HepG2 (cell line): ENCODE results near the gene STK40. TPM values are rescaled to one million over a fixed set of nuclear protein-coding genes. Genes with fewer than 3 reads are reported as not detected.
A peak's percentile ranks its signal among the peaks of the same experiment; 100 is the strongest.

Source experiments
- ATAC-seq: fragments of 200-7000 bp; cut with Tn5 transposase; 3 replicates; pipeline ENCODE4 v1.9.1; 2020; ENCODE audit warnings: mild to moderate bottlenecking, moderate library complexity
- BruUV-seq: library from RNA; stranded (reverse); fragments of 400-500 nt; replicated peaks from 2 replicates; lab custom pipeline; 2021; lab: Mats Ljungman, UMichigan
- CTCF ChIA-PET: fragments of 300-600 bp; formaldehyde crosslinking; extraction: SDS; loops from one replicate; lab custom pipeline; 2021; ENCODE audit warnings: low total read pairs, inconsistent platforms, low intra/inter-chr PET ratio; lab: Yijun Ruan, JAX
- POLR2A ChIA-PET: fragments of 350-600 bp; sonication (Branson Sonifier 250); formaldehyde crosslinking; loops from one replicate; lab custom pipeline; 2020; ENCODE audit warnings: antibody characterized with exemption, inconsistent platforms; lab: Yijun Ruan, JAX
- DNase-seq: peaks from one replicate; pipeline ENCODE4 v3.0.0-alpha.2; 2015; ENCODE audit warnings: low spot score
- FAIRE-seq: peaks from 3 replicates; lab custom pipeline; 2011; peaks lifted over from hg19 to GRCh38; lab: Jason Lieb, UNC
- H2AFZ ChIP-seq: one replicate; pipeline ENCODE4 v1.6.1; 2011; ENCODE audit warnings: low read length, inconsistent platforms
- H3K27ac ChIP-seq: fragments of 300-600 bp; 3 replicates; pipeline ENCODE4 v1.8.0; 2011; ENCODE audit warnings: mixed run types, mild to moderate bottlenecking, mixed read lengths, low read length, inconsistent platforms; ENCODE audit not compliant: insufficient read depth; ENCODE audit errors: extremely low read length
- H3K27me3 ChIP-seq, 2 experiments: fragments of 200-600 bp in 1 of 2; 2 replicates in 1 of 2; 3 replicates in 1 of 2; pipeline versions ENCODE4 v1.6.0 to v1.8.0; 2011; ENCODE audit warnings: low read length in 2 of 2, mild to moderate bottlenecking in 2 of 2, moderate library complexity in 2 of 2, inconsistent platforms in 1 of 2; ENCODE audit not compliant: insufficient read depth in 2 of 2, control insufficient read depth in 1 of 2
- H3K36me3 ChIP-seq, 2 experiments: fragments of 200-600 bp in 1 of 2; replicated peaks in 1 of 2; 2 replicates in 1 of 2; 3 replicates in 1 of 2; pipeline versions ENCODE4 v1.5.1 to v1.8.0; 2011; ENCODE audit warnings: low read length in 2 of 2, inconsistent platforms in 1 of 2; ENCODE audit not compliant: insufficient read depth in 2 of 2, control insufficient read depth in 1 of 2
- H3K4me1 ChIP-seq: 2 replicates; pipeline ENCODE4 v1.5.1; 2012; ENCODE audit warnings: low read length, inconsistent platforms; ENCODE audit not compliant: insufficient read depth
- H3K4me2 ChIP-seq: 2 replicates; pipeline ENCODE4 v1.6.0; 2011; ENCODE audit warnings: low read depth, low read length, inconsistent platforms
- H3K4me3 ChIP-seq, 3 experiments: fragments of 200-600 bp in 1 of 3; sonication (generic), shearing (Covaris generic) in 1 of 3; replicated peaks in 1 of 3; 2 replicates each; pipeline ENCODE4 v1.5.1; 2011 to 2016; ENCODE audit warnings: low read length in 3 of 3, inconsistent platforms in 2 of 3, low read depth in 2 of 3, mild to moderate bottlenecking in 2 of 3, control low read depth in 1 of 3, mixed read lengths in 1 of 3; ENCODE audit not compliant: insufficient read depth in 1 of 3
- H3K79me2 ChIP-seq: one replicate; pipeline ENCODE4 v1.6.1; 2011; ENCODE audit warnings: low read length, inconsistent platforms; ENCODE audit not compliant: insufficient read depth
- H3K9ac ChIP-seq: 2 replicates; pipeline ENCODE4 v1.6.0; 2011; ENCODE audit warnings: mild to moderate bottlenecking, low read depth, low read length, inconsistent platforms; ENCODE audit not compliant: insufficient read depth
- H3K9me3 ChIP-seq: 2 replicates; pipeline ENCODE4 v1.5.1; 2012; ENCODE audit warnings: mild to moderate bottlenecking, low read length
- H4K20me1 ChIP-seq: 2 replicates; pipeline ENCODE4 v1.6.0; 2011; ENCODE audit warnings: inconsistent platforms, mild to moderate bottlenecking, low read length, moderate library complexity; ENCODE audit not compliant: insufficient read depth
- HDAC2 ChIP-seq: sonication (generic); formaldehyde crosslinking; IDR thresholded peaks from 2 replicates; pipeline ENCODE4 v1.4.0; 2020; ENCODE audit warnings: missing genetic modification reagents
- MYPOP ChIP-seq: sonication (generic); formaldehyde crosslinking; IDR thresholded peaks from 2 replicates; pipeline ENCODE4 v1.8.1; 2023; ENCODE audit warnings: mild to moderate bottlenecking, moderate library complexity, missing genetic modification reagents
- RFX3 ChIP-seq: IDR thresholded peaks from 2 replicates; pipeline ENCODE4 v1.6.1; 2016; ENCODE audit warnings: missing biosample characterization, missing genetic modification reagents
- SIX4 ChIP-seq: sonication (generic); formaldehyde crosslinking; IDR thresholded peaks from 2 replicates; pipeline ENCODE4 v1.4.0; 2020; ENCODE audit warnings: missing genetic modification reagents
- WGBS: methylation state at CpG from one replicate; pipeline ENCODE4 v1.1.6; 2017; ENCODE audit warnings: low lambda C conversion rate; 5-methylcytosine and 5-hydroxymethylcytosine counted together
- in situ Hi-C: cut with HindIII; loops from 2 replicates; pipeline ENCODE4 v1.10.0; 2017; ENCODE audit warnings: low pct_unique_long_range_greater_than_20kb; ENCODE audit not compliant: extremely low pct_ligation_motif_present
- intact Hi-C: fragments of 100-400 bp; cut with micrococcal nuclease; formaldehyde crosslinking; loops from one replicate; pipeline ENCODE4 v1.10.0; 2022; ENCODE audit not compliant: unreplicated experiment
- polyA plus RNA-seq, 8 experiments: library from polyadenylated mRNA; depleted of rRNA in 3 of 8; stranded (reverse) in 7 of 8; unstranded in 1 of 8; fragments of >200 nt; fragmentation: Illumina TruSeq in 4 of 8; extraction: Trizol in 4 of 8; gene quantifications; 2 replicates each; pipeline versions ENCODE4 v1.2.1 to v1.2.3, GENCODE V29; 2011 to 2016; ENCODE audit warnings: low read depth in 4 of 8, missing spikeins in 1 of 8, mixed read lengths in 1 of 8; ENCODE audit not compliant: insufficient read depth in 1 of 8
- total RNA-seq, 5 experiments: library from RNA; depleted of rRNA; stranded (reverse); fragments of >200 nt; fragmentation: Illumina TruSeq; extraction: Trizol; gene quantifications; 2 replicates each; pipeline ENCODE4 v1.2.3, GENCODE V29; 2016; ENCODE audit warnings: low read depth in 1 of 5

STK40 gene
- total and polyA plus RNA-seq, 2 of the 13 experiments (the other 11 are each of a cell fraction or from before 2014, with no cell fraction given), result 33.8 to 35.1 TPM

GRCh38 chr1:36352125-36352909 lies 33.4 kb downstream of the STK40 start (continued):
- no peak for TF ChIP-seq SIX4

GRCh38 chr1:36351227-36351977 lies 34.3 kb downstream of the STK40 start:
- intact Hi-C loops (no loop called here), in situ Hi-C loops (no loop called here)
- no peaks in the 10 kb centered on the region for H4K20me1 ChIP-seq
- no peak overlapping the region for H3K4me2 ChIP-seq
- no TSS peak for BruUV-seq
- no peak overlapping the region for H3K4me3 ChIP-seq
- FAIRE-seq (no peak), DNase-seq (no peak), ATAC-seq (no peak)
- H3K79me2 ChIP-seq, result no peaks in the 10 kb centered on the region
- no peak overlapping the region for H3K9ac ChIP-seq
- no peaks in the 10 kb centered on the region for H3K27me3 ChIP-seq
- peak overlapping the region; percentile 11 for H3K27ac ChIP-seq
- peaks cover 35 to 64% of the 10 kb centered on the region in 2 experiments for H3K36me3 ChIP-seq
- no peak overlapping the region for H2AFZ ChIP-seq
- H3K9me3 ChIP-seq, result no peaks in the 10 kb centered on the region
- WGBS, result 92% methylated on average over 12 of the region's 14 CpGs
- ChIA-PET CTCF (no interaction called here), POLR2A (no interaction called here)
- TF ChIP-seq MYPOP (CRISPR knock-in tag) (no peak), RFX3 (CRISPR knock-in tag) (0 out of 2 replicates have a peak, but pooled peaks have one; percentile 19), HDAC2 (no peak)
- H3K4me1 ChIP-seq, result peaks cover 50% of the 10 kb centered on the region
